ENCODE results near the gene GGT5. TPM values are rescaled to one million over a fixed set of nuclear protein-coding genes. Genes with fewer than 3 reads are reported as not detected.
A peak's percentile ranks its signal among the peaks of the same experiment; 100 is the strongest.
"Not testable (repeated sequence)": the region's sequence is repeated elsewhere in the genome, so short reads cannot be mapped to it uniquely, and the experiment has no call there.

The GGT5 gene
- total RNA-seq, 1 experiment from 2014 or later: 0.28 TPM

DNA sequence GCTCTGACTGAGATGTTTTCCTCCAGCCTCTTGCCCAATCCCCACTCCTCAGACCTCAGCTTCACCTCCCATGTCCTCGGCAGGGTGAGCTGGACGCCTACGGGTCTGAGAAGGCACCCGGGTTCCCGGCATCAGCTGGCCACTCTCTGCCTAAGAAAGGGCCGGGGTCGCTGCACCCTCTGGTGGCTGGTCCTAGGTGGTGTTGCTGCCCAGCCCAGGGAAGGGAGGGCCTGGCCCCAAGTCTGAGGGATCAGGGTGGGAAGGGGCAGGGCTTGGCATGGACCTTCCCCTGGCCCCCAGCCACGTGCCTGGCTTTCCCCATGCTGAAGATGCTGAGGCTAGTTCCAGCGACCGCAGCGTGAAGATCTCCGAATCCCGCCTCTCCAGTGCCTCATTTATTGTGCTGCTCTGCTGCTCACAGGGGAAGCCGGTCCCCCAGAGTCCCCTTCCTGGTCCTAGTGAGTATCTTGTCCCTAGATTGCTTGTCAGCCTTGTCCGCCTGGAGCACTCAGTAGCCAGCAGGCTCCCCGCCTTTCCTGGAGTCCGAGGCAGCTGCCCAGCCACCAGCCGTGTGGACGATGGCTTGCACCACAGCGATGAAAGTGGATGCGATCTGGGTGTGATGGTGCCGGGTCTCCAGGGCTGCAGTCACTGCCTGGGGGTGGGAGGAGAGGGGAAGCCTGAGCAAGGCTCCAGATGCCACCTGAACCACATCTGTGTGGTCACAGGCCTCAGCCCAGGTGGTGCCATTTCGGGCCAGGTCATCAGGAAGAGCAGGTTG is 2.9 kb upstream of the GGT5 start:
- DNase-seq: peak; percentile 91
- Mint-ChIP-seq H3K27me3 (ENCODE audit: unreplicated experiment) (no peaks in the 10 kb centered on the region), H3K27ac (ENCODE audit: unreplicated experiment) (no peak overlapping the region), H3K9me3 (ENCODE audit: low read depth, unreplicated experiment) (no peaks in the 10 kb centered on the region), H3K4me1 (ENCODE audit: low read depth, unreplicated experiment) (peaks cover 21% of the 10 kb centered on the region), H3K36me3 (ENCODE audit: insufficient read depth, unreplicated experiment) (no peaks in the 10 kb centered on the region), H3K4me3 (ENCODE audit: low read depth, unreplicated experiment) (no peak overlapping the region)
- TF ChIP-seq, protein P1, sequence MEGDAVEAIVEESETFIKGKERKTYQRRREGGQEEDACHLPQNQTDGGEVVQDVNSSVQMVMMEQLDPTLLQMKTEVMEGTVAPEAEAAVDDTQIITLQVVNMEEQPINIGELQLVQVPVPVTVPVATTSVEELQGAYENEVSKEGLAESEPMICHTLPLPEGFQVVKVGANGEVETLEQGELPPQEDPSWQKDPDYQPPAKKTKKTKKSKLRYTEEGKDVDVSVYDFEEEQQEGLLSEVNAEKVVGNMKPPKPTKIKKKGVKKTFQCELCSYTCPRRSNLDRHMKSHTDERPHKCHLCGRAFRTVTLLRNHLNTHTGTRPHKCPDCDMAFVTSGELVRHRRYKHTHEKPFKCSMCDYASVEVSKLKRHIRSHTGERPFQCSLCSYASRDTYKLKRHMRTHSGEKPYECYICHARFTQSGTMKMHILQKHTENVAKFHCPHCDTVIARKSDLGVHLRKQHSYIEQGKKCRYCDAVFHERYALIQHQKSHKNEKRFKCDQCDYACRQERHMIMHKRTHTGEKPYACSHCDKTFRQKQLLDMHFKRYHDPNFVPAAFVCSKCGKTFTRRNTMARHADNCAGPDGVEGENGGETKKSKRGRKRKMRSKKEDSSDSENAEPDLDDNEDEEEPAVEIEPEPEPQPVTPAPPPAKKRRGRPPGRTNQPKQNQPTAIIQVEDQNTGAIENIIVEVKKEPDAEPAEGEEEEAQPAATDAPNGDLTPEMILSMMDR (IDR thresholded peaks at IDR 0.05; ENCODE audit: unreplicated experiment): peak; percentile 94
- intact Hi-C loops (cut with micrococcal nuclease; ENCODE audit: unreplicated experiment): loop anchor here (2.0 to 5.0 kb wide), 2 partner anchors 45 to 59 kb away; no protein-coding TSS in a partner anchor
- CTCF ChIA-PET: interaction anchor here (0.8 to 1.2 kb wide), 4 partner anchors 16 to 114 kb away, joined by 3 to 59 read pairs (median 4); no protein-coding TSS in a partner anchor
- BruUV-seq (replicated peaks): no TSS peak

DNA sequence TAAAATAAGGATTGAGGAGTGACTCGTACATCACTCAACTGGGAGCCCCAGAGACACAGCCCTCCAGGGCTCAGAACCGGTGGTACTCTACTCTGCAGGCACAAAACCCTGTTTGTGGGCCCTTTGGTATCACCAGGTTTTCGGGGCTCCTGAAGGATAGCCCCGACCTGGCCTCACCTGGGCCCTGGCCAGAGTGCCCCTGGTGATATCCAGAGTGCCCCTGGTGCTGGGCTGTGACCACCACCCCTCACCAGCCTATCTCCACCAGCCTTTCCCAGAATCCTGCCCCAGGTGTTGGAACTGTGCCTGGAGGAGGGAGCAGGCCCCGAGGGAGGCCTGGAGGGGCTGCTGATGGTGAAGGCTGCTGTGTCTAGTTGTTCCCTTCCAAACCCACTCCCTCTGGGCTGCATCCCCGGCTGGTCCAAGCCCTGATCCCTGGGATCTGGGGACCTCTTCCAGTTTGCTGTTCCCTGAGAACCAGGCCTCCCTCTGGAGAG is 2.2 kb upstream of the GGT5 start:
- Mint-ChIP-seq H3K27ac (ENCODE audit: unreplicated experiment) (no peak overlapping the region), H3K9me3 (ENCODE audit: low read depth, unreplicated experiment) (no peaks in the 10 kb centered on the region), H3K36me3 (ENCODE audit: insufficient read depth, unreplicated experiment) (no peaks in the 10 kb centered on the region), H3K27me3 (ENCODE audit: unreplicated experiment) (no peaks in the 10 kb centered on the region), H3K4me1 (ENCODE audit: low read depth, unreplicated experiment) (peaks cover 21% of the 10 kb centered on the region), H3K4me3 (ENCODE audit: low read depth, unreplicated experiment) (no peak overlapping the region)
- intact Hi-C loops (cut with micrococcal nuclease; ENCODE audit: unreplicated experiment): loop anchor here (2.0 to 5.0 kb wide), 2 partner anchors 45 to 58 kb away; no protein-coding TSS in a partner anchor
- TF ChIP-seq, protein P1 (IDR thresholded peaks at IDR 0.05; ENCODE audit: unreplicated experiment): no peak
- CTCF ChIA-PET: interaction anchor here (0.8 to 1.2 kb wide), 4 partner anchors 16 to 114 kb away, joined by 3 to 59 read pairs (median 4); no protein-coding TSS in a partner anchor
- no peak for DNase-seq
- no TSS peak for BruUV-seq (replicated peaks)

DNA sequence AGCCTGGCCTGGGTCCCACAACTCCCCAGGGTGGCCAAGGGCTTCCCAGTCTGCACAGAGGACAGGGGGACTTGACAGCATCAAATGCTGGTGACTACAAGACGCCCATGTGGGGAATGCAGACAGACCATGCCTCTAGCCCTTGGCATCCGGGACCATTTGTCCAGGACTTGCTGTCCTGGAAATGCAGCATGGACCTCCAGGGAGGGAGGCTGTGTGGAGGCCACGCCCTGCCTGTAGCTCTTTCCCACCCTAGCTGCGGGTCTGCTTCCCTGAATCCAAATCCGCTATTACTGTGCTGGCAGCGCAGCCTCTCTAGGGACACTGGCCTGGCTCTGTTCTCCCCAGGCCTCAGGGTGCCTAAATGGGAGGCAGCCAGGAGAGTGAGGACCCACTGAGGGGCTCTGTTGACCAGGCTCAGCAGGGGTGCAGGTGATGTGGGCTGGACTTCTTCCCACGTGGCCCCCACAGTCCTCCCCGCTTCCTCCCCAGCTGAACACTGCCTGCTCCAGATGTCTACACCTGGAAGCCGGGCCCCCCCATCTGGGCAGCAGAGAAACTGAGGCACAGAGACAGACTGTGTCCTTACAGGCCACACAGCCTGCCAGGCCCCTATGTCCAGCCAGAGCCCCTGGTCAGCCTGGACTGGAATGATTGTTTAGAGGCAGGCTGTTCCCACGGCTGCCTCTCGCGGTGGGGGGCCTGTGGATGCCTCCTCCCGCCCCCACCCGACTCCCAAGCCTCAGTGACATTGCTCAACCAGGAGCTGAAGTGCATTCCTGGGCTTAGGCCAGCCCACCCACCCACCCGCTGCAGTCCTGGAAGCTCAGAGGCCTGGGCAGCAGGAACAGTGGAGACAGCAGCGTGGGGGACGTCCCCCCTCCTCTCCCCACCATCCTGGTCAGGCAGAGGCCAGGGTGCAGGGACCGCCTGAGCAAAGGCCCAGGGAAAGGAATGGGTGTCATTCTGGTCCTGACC is 991 bp upstream of the GGT5 start:
- DNase-seq; H3K27ac Mint-ChIP-seq (ENCODE audit: unreplicated experiment); H3K36me3 Mint-ChIP-seq (ENCODE audit: insufficient read depth, unreplicated experiment); H3K4me3 Mint-ChIP-seq (ENCODE audit: low read depth, unreplicated experiment); BruUV-seq (replicated peaks); H3K9me3 Mint-ChIP-seq (ENCODE audit: low read depth, unreplicated experiment); H3K27me3 Mint-ChIP-seq (ENCODE audit: unreplicated experiment): not testable (repeated sequence)
- CTCF ChIA-PET: interaction anchor here (1.6 kb wide), 1 partner anchor 56 kb away, joined by 6 read pairs; no protein-coding TSS in a partner anchor
- intact Hi-C loops (cut with micrococcal nuclease; ENCODE audit: unreplicated experiment): loop anchor here (2.0 to 5.0 kb wide), 2 partner anchors 44 to 57 kb away; no protein-coding TSS in a partner anchor
- H3K4me1 Mint-ChIP-seq (ENCODE audit: low read depth, unreplicated experiment): peaks cover 21% of the 10 kb centered on the region

DNA sequence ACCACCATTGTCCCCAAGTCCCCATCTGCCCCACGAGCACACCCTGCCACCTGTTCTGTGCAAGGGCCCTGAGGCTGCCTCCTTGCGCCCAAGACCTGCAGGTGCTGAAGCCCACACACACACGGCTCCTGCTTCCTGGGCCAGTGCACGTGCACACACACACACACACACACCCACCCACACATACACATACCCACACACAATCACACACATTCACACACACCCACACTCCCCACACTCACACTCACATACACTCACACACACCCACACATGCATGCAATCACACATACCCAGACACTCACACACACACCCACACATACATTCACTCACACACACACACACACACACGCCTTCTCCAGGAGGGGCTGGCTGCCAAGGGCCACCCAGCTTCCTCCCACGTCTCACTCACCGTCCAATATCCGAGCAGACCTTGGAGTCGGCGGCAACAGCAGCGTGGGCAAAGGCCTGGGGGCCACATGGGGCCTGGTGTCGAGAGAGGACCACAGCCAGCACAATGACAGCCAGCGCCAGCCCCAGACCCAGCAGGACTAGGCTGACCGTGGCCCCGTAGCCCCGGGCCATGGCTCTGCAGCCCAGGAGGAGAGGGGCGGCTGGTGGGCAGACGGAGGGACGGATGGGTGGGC is 616 bp downstream of the GGT5 start:
- no peaks in the 10 kb centered on the region for H3K36me3 Mint-ChIP-seq (ENCODE audit: insufficient read depth, unreplicated experiment)

DNA sequence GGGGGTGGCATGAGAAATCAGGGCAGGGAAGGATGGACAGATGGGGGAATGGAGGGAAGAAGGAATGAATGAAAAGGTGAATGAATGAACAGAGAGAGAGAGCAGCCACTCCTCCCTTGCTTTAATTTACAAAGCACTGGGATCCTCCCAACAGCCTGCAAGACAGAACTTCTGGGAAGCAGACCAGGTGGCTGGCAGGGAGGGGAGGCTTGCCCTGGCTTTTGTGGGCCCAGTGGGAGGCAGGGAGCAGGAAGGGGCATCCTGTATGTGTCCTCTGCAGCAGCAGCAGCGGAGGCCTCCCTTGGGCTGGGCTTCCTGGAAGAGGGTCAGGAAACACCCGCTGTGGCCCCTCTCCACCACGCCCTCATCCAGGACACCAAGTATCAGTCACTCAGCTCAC is 1.5 kb downstream of the GGT5 start:
- H3K36me3 Mint-ChIP-seq (ENCODE audit: insufficient read depth, unreplicated experiment); H3K4me3 Mint-ChIP-seq (ENCODE audit: low read depth, unreplicated experiment); H3K27me3 Mint-ChIP-seq (ENCODE audit: unreplicated experiment); H3K9me3 Mint-ChIP-seq (ENCODE audit: low read depth, unreplicated experiment); intact Hi-C loops (cut with micrococcal nuclease; ENCODE audit: unreplicated experiment); DNase-seq; CTCF ChIA-PET; BruUV-seq (replicated peaks); H3K27ac Mint-ChIP-seq (ENCODE audit: unreplicated experiment): not testable (repeated sequence)
- peaks cover 21% of the 10 kb centered on the region for H3K4me1 Mint-ChIP-seq (ENCODE audit: low read depth, unreplicated experiment)

More for the DNA sequence above, 616 bp downstream of the GGT5 start:
- CTCF ChIA-PET: no interaction called here
- intact Hi-C loops (cut with micrococcal nuclease; ENCODE audit: unreplicated experiment): no loop called here
- TF ChIP-seq, protein P1 (IDR thresholded peaks at IDR 0.05; ENCODE audit: unreplicated experiment): no peak
- no peak for DNase-seq
- Mint-ChIP-seq H3K4me1 (ENCODE audit: low read depth, unreplicated experiment) (peaks cover 21% of the 10 kb centered on the region), H3K9me3 (ENCODE audit: low read depth, unreplicated experiment) (no peaks in the 10 kb centered on the region), H3K4me3 (ENCODE audit: low read depth, unreplicated experiment) (no peak overlapping the region), H3K27me3 (ENCODE audit: unreplicated experiment) (no peaks in the 10 kb centered on the region), H3K27ac (ENCODE audit: unreplicated experiment) (no peak overlapping the region)
- no TSS peak for BruUV-seq (replicated peaks)

DNA sequence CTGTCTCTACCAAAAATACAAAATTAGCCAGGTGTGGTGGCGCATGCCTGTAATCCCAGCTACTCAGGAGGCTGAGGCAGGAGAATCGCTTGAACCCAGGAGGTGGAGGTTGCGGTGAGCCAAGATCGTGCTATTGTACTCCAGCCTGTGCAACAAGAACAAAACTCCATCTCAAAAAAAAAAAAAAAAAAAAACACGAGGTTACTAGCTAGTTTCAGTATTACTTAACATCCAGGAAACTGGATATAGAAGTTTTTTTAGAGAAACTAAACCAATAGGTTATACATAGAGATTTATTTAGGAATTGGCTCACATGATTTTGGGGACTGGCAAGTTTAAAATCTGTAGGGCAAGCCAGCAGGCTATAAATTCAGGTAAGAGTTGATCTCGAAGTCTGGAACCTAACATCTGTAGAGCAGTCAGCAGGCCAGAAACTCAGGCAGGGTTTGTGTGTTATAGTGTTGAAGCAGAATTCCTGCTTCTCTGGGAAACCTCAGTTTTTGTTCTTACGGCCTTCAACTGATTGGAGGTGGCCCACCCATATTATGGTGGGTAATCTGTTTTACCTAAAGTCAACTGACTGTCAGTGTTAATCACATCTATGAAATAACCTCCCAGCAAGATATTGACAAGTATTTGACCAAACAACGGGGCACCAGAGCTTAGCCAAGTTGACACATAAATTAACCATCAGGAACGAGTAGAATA is 3.7 kb downstream of the GGT5 start:
- H3K36me3 Mint-ChIP-seq (ENCODE audit: insufficient read depth, unreplicated experiment); H3K27me3 Mint-ChIP-seq (ENCODE audit: unreplicated experiment); intact Hi-C loops (cut with micrococcal nuclease; ENCODE audit: unreplicated experiment); DNase-seq; H3K9me3 Mint-ChIP-seq (ENCODE audit: low read depth, unreplicated experiment); H3K27ac Mint-ChIP-seq (ENCODE audit: unreplicated experiment); H3K4me3 Mint-ChIP-seq (ENCODE audit: low read depth, unreplicated experiment); BruUV-seq (replicated peaks): not testable (repeated sequence)
- H3K4me1 Mint-ChIP-seq (ENCODE audit: low read depth, unreplicated experiment): peaks cover 21% of the 10 kb centered on the region
- CTCF ChIA-PET: interaction anchor here (1.1 kb wide), 1 partner anchor 52 kb away, joined by 4 read pairs; no protein-coding TSS in a partner anchor
